NB4 (cell line): Measurements from ENCODE around the gene CDC27.
"Not testable (repeated sequence)": the region's sequence is repeated elsewhere in the genome, so short reads cannot be mapped to it uniquely, and the experiment has no call there.

Experiments used
- DNase-seq: peaks from one replicate; pipeline ENCODE4 v3.0.0; 2010; ENCODE audit warnings: low read depth
- H3K4me3 ChIP-seq: one replicate; pipeline ENCODE4 v1.5.1; 2011; ENCODE audit warnings: mild to moderate bottlenecking, low read depth, low read length, moderate library complexity
- MYC ChIP-seq: IDR thresholded peaks from 2 replicates; pipeline ENCODE4 v1.6.1; 2011; ENCODE audit warnings: low read depth, low read length
- POLR2A ChIP-seq: IDR thresholded peaks from 2 replicates; pipeline ENCODE4 v1.6.1; 2011; ENCODE audit warnings: mild to moderate bottlenecking; ENCODE audit not compliant: insufficient read length; ENCODE audit errors: extremely low read depth
- TF ChIP-seq, protein P1 (sequence below): IDR thresholded peaks from 2 replicates; pipeline ENCODE4 v1.6.1; 2011; ENCODE audit warnings: low read depth, low read length
- TF ChIP-seq, protein P2 (sequence below): IDR thresholded peaks from one replicate; pipeline ENCODE4 v1.5.1; 2012; ENCODE audit warnings: low read depth, low read length

Gene CDC27

DNA sequence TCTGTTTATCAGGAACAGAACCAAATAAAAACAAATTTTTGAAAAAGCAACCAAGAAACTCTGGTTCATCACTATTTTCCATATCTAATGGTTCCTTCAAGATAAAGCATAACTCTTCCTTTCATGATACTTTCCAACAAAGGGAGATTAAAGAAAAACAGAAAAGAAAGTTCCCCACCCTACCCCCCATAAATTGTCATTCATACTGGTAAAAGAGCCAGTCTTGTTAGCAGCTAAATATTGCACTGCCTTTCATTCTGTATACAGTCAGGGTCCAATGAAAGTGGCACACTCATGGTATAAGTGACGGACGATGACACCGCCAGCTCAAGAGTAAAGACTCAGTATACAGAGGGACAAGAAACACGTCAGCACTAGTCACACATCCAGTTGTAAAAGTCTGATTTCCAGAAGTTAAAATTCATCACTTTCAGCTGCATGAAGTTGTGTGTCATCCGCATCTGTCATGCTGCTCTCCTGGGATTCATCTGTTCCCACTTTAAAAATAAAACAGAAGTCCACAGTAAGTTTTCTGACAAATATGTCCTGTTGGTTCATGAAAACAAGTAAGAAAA, 68.5 kb downstream of the CDC27 start:
- TF ChIP-seq MYC (no peak), POLR2A (no peak)
- TF ChIP-seq, protein P1, sequence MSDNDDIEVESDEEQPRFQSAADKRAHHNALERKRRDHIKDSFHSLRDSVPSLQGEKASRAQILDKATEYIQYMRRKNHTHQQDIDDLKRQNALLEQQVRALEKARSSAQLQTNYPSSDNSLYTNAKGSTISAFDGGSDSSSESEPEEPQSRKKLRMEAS = no peak
- TF ChIP-seq, protein P2, sequence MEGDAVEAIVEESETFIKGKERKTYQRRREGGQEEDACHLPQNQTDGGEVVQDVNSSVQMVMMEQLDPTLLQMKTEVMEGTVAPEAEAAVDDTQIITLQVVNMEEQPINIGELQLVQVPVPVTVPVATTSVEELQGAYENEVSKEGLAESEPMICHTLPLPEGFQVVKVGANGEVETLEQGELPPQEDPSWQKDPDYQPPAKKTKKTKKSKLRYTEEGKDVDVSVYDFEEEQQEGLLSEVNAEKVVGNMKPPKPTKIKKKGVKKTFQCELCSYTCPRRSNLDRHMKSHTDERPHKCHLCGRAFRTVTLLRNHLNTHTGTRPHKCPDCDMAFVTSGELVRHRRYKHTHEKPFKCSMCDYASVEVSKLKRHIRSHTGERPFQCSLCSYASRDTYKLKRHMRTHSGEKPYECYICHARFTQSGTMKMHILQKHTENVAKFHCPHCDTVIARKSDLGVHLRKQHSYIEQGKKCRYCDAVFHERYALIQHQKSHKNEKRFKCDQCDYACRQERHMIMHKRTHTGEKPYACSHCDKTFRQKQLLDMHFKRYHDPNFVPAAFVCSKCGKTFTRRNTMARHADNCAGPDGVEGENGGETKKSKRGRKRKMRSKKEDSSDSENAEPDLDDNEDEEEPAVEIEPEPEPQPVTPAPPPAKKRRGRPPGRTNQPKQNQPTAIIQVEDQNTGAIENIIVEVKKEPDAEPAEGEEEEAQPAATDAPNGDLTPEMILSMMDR = no peak
- no peak for DNase-seq

DNA sequence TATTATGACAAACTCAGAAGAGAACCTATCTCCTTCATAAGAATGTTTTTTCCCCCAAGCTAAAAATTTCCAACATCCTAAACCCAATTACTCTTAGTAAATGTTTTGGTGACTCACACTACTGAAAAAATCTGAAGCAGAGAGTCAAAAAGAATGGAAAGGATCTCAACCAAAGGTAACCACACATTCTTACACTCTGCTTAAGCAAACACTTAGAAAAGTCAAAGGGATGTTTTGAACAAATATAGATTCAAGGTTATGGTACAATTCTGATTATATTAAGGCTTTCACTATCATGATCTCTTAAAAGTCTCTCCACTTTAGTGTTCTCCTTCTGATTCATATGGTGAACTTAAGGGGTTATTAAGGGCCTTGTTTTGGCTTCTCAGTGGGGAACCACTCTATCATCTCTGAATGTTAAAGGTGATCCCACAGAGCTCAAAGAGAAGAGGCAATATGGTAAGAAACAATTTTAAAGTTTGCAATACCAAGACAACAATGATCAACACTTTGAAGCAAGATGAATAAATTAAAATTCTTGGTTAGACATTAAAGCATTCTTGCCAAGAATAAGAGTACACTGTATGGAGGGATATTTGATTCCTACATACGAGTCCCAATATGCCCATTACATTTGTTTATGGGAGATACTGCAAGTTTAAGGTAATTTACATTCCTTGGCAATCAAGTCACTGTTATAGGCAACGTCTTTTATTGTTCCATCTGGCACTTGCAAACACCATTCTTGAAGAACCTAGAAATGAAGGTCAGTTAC, 69.2 kb downstream of the CDC27 start:
- H3K4me3 ChIP-seq = no peak overlapping the region
- DNase-seq = no peak
- TF ChIP-seq, protein P2 = no peak
- TF ChIP-seq POLR2A (no peak), MYC (no peak)
- TF ChIP-seq, protein P1 = no peak

More for the DNA sequence above, 68.5 kb downstream of the CDC27 start:
- no peak overlapping the region for H3K4me3 ChIP-seq

DNA sequence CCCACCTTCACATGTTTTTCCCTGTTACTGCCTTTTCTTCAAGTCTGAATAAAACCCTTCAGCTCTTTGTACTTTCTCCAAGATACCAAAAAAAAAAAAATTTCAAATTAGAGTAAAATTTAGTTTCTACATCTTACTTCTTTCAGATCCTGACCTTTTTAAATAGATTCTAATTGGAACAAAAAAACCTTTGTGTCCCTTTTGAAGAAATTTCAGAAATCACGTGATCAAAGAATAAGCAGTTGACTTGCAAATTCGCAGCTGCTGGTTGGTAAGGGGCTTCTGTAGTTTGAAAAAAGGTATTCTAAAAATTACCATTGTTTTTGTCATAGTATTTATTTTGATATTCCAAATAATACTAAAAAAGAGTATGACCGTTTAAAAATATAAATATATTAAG, 71.7 kb downstream of the CDC27 start:
- TF ChIP-seq, protein P1 = no peak
- TF ChIP-seq, protein P2 = no peak
- TF ChIP-seq MYC = no peak
- no peak for TF ChIP-seq POLR2A
- H3K4me3 ChIP-seq = no peak overlapping the region
- no peak for DNase-seq

DNA sequence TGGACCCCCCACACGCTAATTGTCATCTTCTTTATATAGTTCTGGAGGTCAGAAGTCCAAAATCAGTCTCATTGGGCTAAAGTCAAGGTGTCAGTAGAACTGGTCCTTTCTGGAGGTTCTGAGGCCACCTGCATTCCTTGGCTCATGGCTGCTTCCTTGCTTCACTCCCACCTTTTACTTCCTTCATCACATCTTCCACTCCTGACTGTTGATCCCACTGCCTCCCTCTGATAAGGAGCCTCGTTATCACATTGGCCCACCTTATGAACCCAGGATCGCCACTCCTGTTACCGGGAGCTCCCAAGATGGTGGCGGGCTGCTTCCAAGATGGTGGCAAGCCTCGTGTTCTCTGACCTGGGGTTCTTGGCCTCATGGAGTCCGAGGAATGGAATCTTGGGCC, 83.0 kb downstream of the CDC27 start:
- no peak for DNase-seq
- TF ChIP-seq, protein P2 = no peak
- TF ChIP-seq, protein P1 = no peak
- no peak for TF ChIP-seq MYC
- TF ChIP-seq POLR2A = no peak

DNA sequence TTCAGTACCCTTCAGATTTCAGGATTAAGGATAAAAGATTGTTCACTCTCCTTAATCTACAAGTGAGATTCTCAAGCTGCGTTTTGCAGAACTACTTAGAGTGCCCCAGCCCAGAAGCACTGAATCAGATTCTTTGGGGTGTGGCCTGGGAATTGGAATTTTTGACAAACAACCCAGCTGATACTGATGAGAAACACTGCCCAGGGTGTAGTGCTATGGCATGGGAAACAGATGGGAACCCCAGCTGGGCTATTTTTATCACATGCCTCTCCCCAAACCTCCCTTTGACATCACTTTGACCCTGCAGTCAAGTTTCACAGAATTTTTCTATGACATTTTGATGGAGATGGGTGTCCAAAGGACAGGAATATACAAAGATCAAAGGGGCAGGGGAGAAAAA, 83.8 kb downstream of the CDC27 start:
- DNase-seq, H3K4me3 ChIP-seq: not testable (repeated sequence)

More for the DNA sequence above, 83.0 kb downstream of the CDC27 start:
- no peak overlapping the region for H3K4me3 ChIP-seq

DNA sequence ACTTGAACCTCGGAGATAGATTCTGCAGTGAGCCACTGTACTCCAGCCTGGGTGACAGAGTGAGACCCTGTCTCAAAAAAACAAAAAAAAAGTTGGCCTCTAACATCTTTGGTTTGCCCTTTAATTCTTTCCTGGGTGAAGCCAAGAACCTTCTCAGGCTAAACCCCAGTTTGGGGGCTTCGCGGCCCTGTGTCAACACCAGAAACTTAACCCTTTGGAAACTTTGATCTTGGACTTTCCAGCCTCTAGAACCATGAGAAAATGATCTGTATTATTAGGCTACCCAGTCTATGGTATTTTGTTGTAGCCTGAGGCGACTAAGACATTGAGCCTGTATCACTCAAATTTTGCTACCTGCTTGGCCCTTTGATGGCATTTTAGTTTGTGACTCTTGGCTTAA, 86.2 kb downstream of the CDC27 start:
- DNase-seq = no peak
- TF ChIP-seq, protein P1 = no peak
- TF ChIP-seq MYC = no peak
- no peak for TF ChIP-seq POLR2A
- TF ChIP-seq, protein P2 = no peak
- no peak overlapping the region for H3K4me3 ChIP-seq
